Hematopoietic multipotent progenitor cell treated with erythropoietin and hydrocortisone succinate and interleukin-3 and kit ligand, for 15 days (in vitro differentiated cells): Measurements from ENCODE around the gene ARID1A.

Source experiments
- DNase-seq: peaks from one replicate; pipeline ENCODE4 v3.0.0-alpha.2; 2015; ENCODE audit warnings: low spot score

ARID1A gene

DNA sequence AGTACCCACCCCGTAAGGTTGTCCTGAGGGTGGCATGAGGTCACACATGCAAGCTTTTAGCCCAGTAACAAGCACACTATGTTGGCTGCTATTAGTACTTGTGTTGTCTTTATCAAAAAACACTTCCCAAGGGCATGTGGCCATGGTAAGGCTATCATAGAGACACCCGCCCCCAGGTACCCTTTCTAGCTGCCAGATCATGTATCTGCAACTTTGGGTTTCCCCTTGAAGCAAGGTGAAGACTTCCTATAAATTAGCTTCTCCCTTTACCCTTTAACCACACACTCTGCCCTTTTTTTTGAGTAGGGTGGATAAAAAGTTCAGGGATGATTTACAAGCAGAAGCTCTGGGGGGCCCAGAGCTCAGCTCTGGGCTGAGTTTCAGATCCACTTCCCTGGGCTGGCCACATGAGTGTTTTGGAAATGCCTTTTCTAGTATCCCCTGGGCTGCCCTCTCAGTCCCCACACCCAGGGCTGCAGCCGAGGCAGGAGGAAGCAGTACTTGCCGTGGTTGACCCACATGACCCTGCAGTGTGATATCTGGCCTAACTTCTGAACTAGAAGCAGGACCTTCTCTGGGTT is 132.7 kb downstream of the ARID1A start:
- DNase-seq = no peak

DNA sequence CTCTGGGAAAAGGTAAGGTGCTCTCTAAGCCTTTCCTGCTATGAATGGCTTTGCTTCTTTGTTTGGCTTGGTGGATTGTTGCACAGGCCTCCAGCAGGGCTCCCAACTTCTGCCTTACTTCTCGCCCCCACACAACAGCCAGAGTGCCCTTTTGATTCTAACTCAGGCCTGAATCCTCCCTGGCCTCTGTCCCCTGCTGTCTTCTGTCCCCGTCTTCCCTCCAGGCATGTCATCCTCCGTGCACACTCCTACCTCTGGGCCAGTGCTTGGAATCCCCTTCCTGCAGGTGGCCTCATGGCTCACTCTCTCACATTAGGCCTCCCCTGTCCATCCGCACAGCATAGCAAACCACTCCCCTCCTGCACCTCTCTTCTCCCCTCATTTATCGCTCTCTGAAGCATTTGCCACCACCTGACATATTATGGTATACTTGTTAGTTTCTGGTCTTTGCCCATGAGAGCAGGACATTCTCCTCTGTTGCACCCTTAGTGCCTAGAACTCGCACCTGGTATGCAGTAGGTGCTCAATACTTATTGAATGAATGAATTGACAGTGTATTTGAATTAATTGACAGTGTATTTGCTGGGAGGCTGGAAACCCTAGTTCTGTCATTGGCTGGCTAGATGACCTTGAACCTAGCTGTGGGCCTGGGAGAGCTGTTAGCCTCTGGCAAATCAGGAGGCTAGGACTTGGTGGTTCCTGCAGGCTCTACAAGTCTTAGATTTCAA is 133.5 kb downstream of the ARID1A start:
- DNase-seq = no peak

DNA sequence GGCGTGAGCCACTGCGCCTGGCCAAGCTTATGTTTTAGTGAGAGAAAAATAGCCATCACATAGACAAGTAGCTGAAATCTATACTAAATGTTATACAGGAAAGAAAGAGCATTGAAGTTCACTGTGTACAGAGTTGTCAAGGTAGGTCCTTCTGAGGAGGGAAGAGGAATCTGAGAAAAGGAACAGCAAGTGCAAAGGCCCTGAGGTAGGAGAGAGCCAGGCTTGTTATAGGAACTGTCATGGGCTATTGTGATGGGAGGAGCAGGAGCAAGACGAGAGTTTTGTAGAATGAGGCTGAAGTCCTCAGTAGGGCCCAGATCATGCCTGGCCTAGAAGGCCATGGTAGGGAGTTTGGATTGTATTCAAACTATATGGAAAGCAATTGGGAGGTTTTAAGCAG is 135.2 kb downstream of the ARID1A start:
- DNase-seq = no peak
